ENCODE data around the gene SPTBN1. TPM values are rescaled to one million over a fixed set of nuclear protein-coding genes. Genes with fewer than 3 reads are reported as not detected.

SPTBN1 gene
- total and polyA plus RNA-seq, 2 of the 13 experiments (the other 11 are each of a cell fraction or from before 2014, with no cell fraction given): 123 to 299 TPM

GRCh38 chr2:54618646-54619565 is 162.8 kb downstream of the SPTBN1 start:
- Histone ChIP-seq H3K4me1 (ENCODE audit: insufficient read depth, low read length) (peaks cover 64% of the 10 kb centered on the region), H3K9me3 (ENCODE audit: low read length) (no peaks in the 10 kb centered on the region), H3K4me3 (replicated peaks in 1 of 3; ENCODE audit: insufficient read depth in 1 of 3, low read depth in 2 of 3, low read length in 3 of 3) (peak overlapping the region in 1 of 3 experiments; percentile 10; a peak in 1 of 6 replicates), H3K9ac (ENCODE audit: insufficient read depth, low read depth, low read length) (peak overlapping the region; percentile 48), H3K79me2 (ENCODE audit: insufficient read depth, low read length) (peaks cover 51% of the 10 kb centered on the region), H2AFZ (ENCODE audit: low read length) (no peak overlapping the region), H3K27me3 (ENCODE audit: control insufficient read depth in 1 of 2, insufficient read depth in 2 of 2, low read length in 2 of 2) (no peaks in the 10 kb centered on the region), H4K20me1 (ENCODE audit: insufficient read depth, low read length) (peaks cover 2% of the 10 kb centered on the region; the same call in 1 of the 2 replicates), H3K4me2 (ENCODE audit: low read depth, low read length) (peak overlapping the region; percentile 52), H3K27ac (ENCODE audit: extremely low read length, insufficient read depth, low read length) (peak overlapping the region; percentile 81), H3K36me3 (replicated peaks in 1 of 2; ENCODE audit: control insufficient read depth in 1 of 2, insufficient read depth in 2 of 2, low read length in 2 of 2) (peaks cover 60 to 97% of the 10 kb centered on the region in 2 experiments)
- ChIA-PET POLR2A (interaction anchor here (1.0 to 2.1 kb wide), 9 partner anchors 9 to 86 kb away, joined by 3 to 21 read pairs (median 8); no protein-coding TSS in a partner anchor), CTCF (ENCODE audit: low intra/inter-chr PET ratio, low total read pairs) (no interaction called here)
- peak; percentile 77 for DNase-seq (ENCODE audit: low spot score)
- FAIRE-seq: no peak
- intact Hi-C loops (cut with micrococcal nuclease; ENCODE audit: unreplicated experiment) (loop anchor here (5.0 kb wide), 1 partner anchor 57 kb away; no protein-coding TSS in a partner anchor), in situ Hi-C loops (cut with HindIII; ENCODE audit: extremely low pct_ligation_motif_present, low pct_unique_long_range_greater_than_20kb) (no loop called here)
- WGBS (ENCODE audit: low lambda C conversion rate): 67% methylated on average over 5 of the region's 5 CpGs
- peak; percentile 79 for ATAC-seq
- BruUV-seq (replicated peaks): no TSS peak
- TF ChIP-seq MXI1 (IDR thresholded peaks at IDR 0.05; ENCODE audit: borderline replicate concordance, low read depth, low read length): no peak
- peak; percentile 78; the same call in 1 of the 2 replicates for TF ChIP-seq ZNF691 (CRISPR knock-in tag; IDR thresholded peaks at IDR 0.05; ENCODE audit: borderline replicate concordance, low read depth)
- TF ChIP-seq ZNF468 (CRISPR knock-in tag; IDR thresholded peaks at IDR 0.05): no peak
- peak; percentile 95 for TF ChIP-seq ESRRA (CRISPR knock-in tag; IDR thresholded peaks at IDR 0.05; ENCODE audit: low read depth)
- TF ChIP-seq IKZF1 (IDR thresholded peaks at IDR 0.05): no peak
- peak; percentile 69; the same call in 1 of the 2 replicates for TF ChIP-seq FOXP4 (CRISPR knock-in tag; IDR thresholded peaks at IDR 0.05)
- no peak for TF ChIP-seq ZNF547 (CRISPR knock-in tag; IDR thresholded peaks at IDR 0.05)
- no peak for TF ChIP-seq GPBP1L1 (CRISPR knock-in tag; IDR thresholded peaks at IDR 0.05)
- TF ChIP-seq FOXO1 (CRISPR knock-in tag; IDR thresholded peaks at IDR 0.05): peak; percentile 45; the same call in 1 of the 2 replicates
- no peak for TF ChIP-seq FIP1L1 (IDR thresholded peaks at IDR 0.05; ENCODE audit: borderline replicate concordance, insufficient read depth, low read depth, low read length)
- no peak for TF ChIP-seq GLMP (CRISPR knock-in tag; IDR thresholded peaks at IDR 0.05; ENCODE audit: borderline replicate concordance)
- 0 out of 2 replicates have a peak, but pooled peaks have one; percentile 26 for TF ChIP-seq KAT7 (CRISPR knock-in tag; IDR thresholded peaks at IDR 0.05; ENCODE audit: borderline replicate concordance)
- TF ChIP-seq, protein P1, sequence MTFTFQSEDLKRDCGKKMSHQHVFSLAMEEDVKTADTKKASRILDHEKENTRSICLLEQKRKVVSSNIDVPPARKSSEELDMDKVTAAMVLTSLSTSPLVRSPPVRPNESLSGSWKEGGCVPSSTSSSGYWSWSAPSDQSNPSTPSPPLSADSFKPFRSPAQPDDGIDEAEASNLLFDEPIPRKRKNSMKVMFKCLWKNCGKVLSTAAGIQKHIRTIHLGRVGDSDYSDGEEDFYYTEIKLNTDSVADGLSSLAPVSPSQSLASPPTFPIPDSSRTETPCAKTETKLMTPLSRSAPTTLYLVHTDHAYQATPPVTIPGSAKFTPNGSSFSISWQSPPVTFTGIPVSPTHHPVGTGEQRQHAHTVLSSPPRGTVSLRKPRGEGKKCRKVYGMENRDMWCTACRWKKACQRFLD (CRISPR knock-in tag; IDR thresholded peaks at IDR 0.05; ENCODE audit: borderline replicate concordance): no peak
- no peak for TF ChIP-seq KAT2B (IDR thresholded peaks at IDR 0.05; ENCODE audit: borderline replicate concordance, low read depth, low read length)
- no peak for TF ChIP-seq YEATS2 (CRISPR knock-in tag; IDR thresholded peaks at IDR 0.05; ENCODE audit: borderline replicate concordance)
- peak; percentile 34; the same call in 1 of the 2 replicates for TF ChIP-seq THAP11 (CRISPR knock-in tag; IDR thresholded peaks at IDR 0.05)
